ENCODE data around the gene CA10.

DNA sequence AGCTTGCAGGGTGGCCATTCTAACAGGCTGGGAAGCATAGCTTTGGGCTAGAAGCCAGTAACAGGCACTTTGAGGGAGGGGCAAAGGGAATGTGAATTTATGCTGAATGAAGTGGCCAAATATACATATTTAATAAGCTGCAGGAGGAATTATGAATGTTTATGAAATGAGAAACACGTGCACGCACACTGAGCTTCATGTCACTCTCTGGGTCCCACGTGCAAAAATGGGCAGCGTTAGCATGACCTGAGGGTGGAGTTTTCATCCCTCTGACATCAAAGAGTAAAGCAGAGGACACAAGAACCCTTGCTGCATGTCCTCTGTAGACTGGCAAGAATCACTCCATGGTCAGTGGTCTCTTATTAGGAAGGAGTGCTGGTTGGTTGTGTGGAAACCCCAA lies 561.2 kb downstream of the CA10 start:
- TF ChIP-seq, protein P1, sequence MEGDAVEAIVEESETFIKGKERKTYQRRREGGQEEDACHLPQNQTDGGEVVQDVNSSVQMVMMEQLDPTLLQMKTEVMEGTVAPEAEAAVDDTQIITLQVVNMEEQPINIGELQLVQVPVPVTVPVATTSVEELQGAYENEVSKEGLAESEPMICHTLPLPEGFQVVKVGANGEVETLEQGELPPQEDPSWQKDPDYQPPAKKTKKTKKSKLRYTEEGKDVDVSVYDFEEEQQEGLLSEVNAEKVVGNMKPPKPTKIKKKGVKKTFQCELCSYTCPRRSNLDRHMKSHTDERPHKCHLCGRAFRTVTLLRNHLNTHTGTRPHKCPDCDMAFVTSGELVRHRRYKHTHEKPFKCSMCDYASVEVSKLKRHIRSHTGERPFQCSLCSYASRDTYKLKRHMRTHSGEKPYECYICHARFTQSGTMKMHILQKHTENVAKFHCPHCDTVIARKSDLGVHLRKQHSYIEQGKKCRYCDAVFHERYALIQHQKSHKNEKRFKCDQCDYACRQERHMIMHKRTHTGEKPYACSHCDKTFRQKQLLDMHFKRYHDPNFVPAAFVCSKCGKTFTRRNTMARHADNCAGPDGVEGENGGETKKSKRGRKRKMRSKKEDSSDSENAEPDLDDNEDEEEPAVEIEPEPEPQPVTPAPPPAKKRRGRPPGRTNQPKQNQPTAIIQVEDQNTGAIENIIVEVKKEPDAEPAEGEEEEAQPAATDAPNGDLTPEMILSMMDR (IDR thresholded peaks at IDR 0.05): no peak
- TF ChIP-seq POLR2A (IDR thresholded peaks at IDR 0.05): no peak

Data from vagina (tissue), 2 donors.